NB4 (cell line): ENCODE measurements around the gene ZBTB8B.

Experiments
- DNase-seq: peaks from one replicate; pipeline ENCODE4 v3.0.0; 2010; ENCODE audit warnings: low read depth
- H3K4me3 ChIP-seq: one replicate; pipeline ENCODE4 v1.5.1; 2011; ENCODE audit warnings: mild to moderate bottlenecking, low read depth, low read length, moderate library complexity
- MYC ChIP-seq: IDR thresholded peaks from 2 replicates; pipeline ENCODE4 v1.6.1; 2011; ENCODE audit warnings: low read depth, low read length
- POLR2A ChIP-seq: IDR thresholded peaks from 2 replicates; pipeline ENCODE4 v1.6.1; 2011; ENCODE audit warnings: mild to moderate bottlenecking; ENCODE audit not compliant: insufficient read length; ENCODE audit errors: extremely low read depth
- TF ChIP-seq, protein P1 (sequence below): IDR thresholded peaks from one replicate; pipeline ENCODE4 v1.5.1; 2012; ENCODE audit warnings: low read depth, low read length
- TF ChIP-seq, protein P2 (sequence below): IDR thresholded peaks from 2 replicates; pipeline ENCODE4 v1.6.1; 2011; ENCODE audit warnings: low read depth, low read length

Gene ZBTB8B

DNA sequence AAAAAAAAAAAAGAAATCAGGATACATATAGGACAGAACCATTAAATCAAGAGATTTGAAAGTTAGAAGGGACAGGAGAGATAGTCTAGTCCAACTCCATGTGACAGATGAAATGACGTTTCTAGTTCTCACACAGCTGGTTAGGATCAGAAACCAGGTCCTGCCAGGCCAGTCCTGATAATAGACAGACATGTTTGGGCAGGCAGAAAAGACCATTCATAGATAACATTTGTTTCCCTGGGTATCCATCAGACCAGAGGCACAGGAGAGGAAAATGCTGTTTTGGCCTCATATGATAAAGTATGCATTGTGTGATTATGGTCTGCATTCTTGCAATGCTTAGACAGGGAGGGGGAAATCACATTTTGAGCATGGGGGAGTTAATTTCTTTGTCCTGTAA, 29.3 kb downstream of the ZBTB8B start:
- TF ChIP-seq, protein P1, sequence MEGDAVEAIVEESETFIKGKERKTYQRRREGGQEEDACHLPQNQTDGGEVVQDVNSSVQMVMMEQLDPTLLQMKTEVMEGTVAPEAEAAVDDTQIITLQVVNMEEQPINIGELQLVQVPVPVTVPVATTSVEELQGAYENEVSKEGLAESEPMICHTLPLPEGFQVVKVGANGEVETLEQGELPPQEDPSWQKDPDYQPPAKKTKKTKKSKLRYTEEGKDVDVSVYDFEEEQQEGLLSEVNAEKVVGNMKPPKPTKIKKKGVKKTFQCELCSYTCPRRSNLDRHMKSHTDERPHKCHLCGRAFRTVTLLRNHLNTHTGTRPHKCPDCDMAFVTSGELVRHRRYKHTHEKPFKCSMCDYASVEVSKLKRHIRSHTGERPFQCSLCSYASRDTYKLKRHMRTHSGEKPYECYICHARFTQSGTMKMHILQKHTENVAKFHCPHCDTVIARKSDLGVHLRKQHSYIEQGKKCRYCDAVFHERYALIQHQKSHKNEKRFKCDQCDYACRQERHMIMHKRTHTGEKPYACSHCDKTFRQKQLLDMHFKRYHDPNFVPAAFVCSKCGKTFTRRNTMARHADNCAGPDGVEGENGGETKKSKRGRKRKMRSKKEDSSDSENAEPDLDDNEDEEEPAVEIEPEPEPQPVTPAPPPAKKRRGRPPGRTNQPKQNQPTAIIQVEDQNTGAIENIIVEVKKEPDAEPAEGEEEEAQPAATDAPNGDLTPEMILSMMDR = no peak
- TF ChIP-seq, protein P2, sequence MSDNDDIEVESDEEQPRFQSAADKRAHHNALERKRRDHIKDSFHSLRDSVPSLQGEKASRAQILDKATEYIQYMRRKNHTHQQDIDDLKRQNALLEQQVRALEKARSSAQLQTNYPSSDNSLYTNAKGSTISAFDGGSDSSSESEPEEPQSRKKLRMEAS = no peak
- no peak for TF ChIP-seq MYC
- TF ChIP-seq POLR2A = no peak
- no peak for DNase-seq
- H3K4me3 ChIP-seq = no peak overlapping the region

DNA sequence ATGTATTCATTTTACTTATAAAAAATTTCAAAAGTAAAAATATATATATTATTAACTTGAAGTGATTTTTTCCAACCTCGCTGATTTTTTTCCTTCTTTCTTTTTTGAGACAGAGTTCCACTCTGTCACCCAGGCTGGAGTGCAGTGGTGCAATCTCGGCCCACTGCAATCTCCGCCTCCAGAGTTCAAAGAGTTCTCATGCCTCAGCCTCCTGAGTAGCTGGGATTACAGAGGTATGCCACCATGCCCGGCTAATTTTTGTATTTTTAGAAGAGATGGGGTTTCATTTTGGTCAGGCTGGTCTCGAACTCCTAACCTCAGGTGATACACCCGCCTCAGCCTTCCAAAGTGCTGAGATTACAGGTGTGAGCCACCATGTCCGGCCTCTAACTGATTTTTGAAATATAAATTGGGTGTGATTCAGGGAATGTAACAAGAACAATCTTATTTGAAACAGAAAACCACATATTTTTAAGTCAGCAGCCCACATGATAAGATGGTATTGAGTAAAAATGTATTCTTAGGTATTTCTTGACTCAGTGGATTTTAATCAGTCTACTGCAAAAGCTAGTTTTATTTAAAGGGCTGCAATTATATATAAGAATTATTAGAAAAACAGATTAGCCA, 30.0 kb downstream of the ZBTB8B start:
- TF ChIP-seq MYC (no peak), POLR2A (no peak)
- TF ChIP-seq, protein P2 = no peak
- TF ChIP-seq, protein P1 = no peak
- no peak overlapping the region for H3K4me3 ChIP-seq
- DNase-seq = no peak

DNA sequence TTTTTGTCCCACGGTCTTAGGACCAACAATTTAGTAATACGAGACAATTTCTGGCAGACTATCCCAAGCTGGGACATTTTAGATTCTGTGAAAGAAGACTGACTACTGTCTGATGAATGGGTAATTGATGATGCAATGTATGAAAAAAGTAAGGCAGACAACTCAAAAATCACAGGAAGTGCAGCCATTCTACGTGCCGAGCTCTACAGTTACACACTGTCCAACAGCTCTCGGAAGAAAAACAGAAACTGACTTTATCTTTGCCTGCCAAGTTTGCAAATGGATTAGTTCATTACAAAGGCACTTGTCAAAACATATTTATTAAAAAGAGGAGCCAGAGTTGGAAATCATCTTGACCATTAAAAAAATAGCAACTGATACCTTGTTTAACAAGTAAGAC, 31.3 kb downstream of the ZBTB8B start:
- no peak overlapping the region for H3K4me3 ChIP-seq
- TF ChIP-seq MYC (no peak), POLR2A (no peak)
- TF ChIP-seq, protein P2 = no peak
- TF ChIP-seq, protein P1 = no peak
- DNase-seq = peak; percentile 15

DNA sequence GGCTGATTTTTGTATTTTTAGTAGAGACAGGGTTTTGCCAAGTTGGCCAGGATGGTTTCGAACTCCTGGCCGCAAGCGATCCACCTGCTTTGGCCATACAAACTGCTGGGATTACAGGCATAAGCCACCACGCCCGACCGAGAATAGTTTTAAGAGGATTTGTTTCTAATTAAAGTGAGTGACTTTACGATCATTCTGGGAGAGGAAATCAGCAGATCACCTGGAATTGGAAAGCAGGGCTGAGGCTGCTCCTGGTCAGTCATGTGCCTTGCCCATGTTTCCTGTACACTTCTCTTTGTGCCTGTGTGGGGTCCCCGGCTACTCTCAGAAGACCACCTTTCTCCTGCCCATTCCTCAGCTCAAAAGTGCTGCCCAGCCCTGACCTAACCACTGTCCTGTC, 33.9 kb downstream of the ZBTB8B start:
- no peak for DNase-seq
- no peak overlapping the region for H3K4me3 ChIP-seq
- TF ChIP-seq, protein P1 = no peak
- no peak for TF ChIP-seq MYC
- TF ChIP-seq, protein P2 = no peak
- no peak for TF ChIP-seq POLR2A

DNA sequence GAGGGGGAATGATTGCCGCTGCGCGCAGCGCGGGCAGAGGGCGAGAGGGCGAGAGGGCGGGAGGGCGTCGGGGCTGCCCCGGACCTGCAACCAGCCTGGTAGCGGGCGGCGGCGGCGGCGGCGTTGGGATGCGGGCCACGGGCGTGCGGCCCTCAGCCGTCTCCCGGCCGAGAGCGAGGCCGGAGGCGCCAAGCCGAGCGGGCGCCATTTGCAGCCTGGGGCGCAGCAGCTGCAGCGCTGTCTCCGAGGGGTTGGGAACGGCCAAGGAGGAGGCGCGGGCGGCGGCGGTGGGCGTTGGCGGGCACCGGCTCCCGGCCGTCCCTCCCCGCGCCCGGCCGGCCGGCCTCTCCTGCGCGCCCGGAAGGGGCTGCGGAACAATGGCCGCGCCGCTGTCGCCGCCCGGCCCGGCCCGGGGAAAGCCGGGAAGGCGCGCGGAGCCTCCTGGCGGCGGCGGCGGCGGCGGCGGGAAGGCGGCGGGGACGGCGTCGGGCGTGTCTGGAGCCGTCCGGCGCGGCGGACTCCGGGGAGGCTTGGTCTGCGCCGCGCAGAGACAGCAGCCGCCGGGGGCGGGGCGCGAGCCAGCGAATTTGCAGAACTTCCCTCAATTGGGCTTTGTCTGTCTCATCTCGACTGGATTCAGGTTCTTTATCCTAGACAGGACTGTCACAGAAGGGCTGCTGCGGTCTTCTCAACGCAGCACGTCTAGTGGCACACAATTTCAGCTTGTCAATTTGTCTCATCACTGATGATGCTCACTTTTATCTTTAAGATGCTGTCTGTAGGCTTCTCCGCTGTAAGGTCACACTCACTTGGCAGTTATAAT, 35.7 kb downstream of the ZBTB8B start:
- peak; percentile 27 for TF ChIP-seq POLR2A
- TF ChIP-seq, protein P1 = no peak
- H3K4me3 ChIP-seq = peak overlapping the region; percentile 63
- peak; percentile 79 for DNase-seq
